GM10248 (cell line): Measurements from ENCODE around the gene SMIM14.

Source experiments
- CTCF ChIA-PET: fragments of 300-600 bp; sonication (Branson Sonifier 250); formaldehyde crosslinking; extraction: SDS; loops from one replicate; lab custom pipeline; 2021; ENCODE audit warnings: antibody characterized with exemption; lab: Yijun Ruan, JAX
- POLR2A ChIA-PET: fragments of 350-650 bp; sonication (Branson Sonifier 250); formaldehyde crosslinking; extraction: SDS; loops from one replicate; lab custom pipeline; 2020; ENCODE audit warnings: antibody characterized with exemption; lab: Yijun Ruan, JAX
- DNase-seq: peaks from one replicate; pipeline ENCODE4 v3.0.0; 2012; ENCODE audit errors: extremely low spot score
- TF ChIP-seq, protein P1 (sequence below): IDR thresholded peaks from 2 replicates; pipeline ENCODE4 v1.5.1; 2012; ENCODE audit warnings: mild to moderate bottlenecking, low read depth; ENCODE audit errors: extremely low read depth, missing control alignments, control extremely low read depth

Gene SMIM14

DNA sequence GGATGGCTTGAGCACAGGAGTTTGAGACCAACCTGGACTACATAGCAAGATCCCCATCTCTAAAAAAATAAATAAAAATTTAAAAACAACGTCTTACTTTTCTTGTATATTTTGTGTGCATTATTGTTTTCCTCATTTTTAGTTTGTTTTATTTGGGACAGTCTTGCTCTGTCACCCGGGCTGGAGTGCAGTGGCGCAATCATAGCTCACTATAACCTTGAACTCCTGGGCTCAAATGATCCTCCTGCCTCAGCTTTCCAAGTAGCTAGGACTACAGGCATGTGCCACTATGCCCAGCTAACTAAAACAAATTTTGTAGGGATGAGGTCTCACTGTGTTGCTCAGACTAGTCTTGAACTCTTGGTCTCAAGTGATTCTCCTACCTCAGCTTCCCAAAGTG is 9.5 kb upstream of the SMIM14 start:
- POLR2A ChIA-PET, result no interaction called here
- CTCF ChIA-PET, result no interaction called here
- TF ChIP-seq, protein P1, sequence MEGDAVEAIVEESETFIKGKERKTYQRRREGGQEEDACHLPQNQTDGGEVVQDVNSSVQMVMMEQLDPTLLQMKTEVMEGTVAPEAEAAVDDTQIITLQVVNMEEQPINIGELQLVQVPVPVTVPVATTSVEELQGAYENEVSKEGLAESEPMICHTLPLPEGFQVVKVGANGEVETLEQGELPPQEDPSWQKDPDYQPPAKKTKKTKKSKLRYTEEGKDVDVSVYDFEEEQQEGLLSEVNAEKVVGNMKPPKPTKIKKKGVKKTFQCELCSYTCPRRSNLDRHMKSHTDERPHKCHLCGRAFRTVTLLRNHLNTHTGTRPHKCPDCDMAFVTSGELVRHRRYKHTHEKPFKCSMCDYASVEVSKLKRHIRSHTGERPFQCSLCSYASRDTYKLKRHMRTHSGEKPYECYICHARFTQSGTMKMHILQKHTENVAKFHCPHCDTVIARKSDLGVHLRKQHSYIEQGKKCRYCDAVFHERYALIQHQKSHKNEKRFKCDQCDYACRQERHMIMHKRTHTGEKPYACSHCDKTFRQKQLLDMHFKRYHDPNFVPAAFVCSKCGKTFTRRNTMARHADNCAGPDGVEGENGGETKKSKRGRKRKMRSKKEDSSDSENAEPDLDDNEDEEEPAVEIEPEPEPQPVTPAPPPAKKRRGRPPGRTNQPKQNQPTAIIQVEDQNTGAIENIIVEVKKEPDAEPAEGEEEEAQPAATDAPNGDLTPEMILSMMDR, result no peak
- DNase-seq, result no peak

DNA sequence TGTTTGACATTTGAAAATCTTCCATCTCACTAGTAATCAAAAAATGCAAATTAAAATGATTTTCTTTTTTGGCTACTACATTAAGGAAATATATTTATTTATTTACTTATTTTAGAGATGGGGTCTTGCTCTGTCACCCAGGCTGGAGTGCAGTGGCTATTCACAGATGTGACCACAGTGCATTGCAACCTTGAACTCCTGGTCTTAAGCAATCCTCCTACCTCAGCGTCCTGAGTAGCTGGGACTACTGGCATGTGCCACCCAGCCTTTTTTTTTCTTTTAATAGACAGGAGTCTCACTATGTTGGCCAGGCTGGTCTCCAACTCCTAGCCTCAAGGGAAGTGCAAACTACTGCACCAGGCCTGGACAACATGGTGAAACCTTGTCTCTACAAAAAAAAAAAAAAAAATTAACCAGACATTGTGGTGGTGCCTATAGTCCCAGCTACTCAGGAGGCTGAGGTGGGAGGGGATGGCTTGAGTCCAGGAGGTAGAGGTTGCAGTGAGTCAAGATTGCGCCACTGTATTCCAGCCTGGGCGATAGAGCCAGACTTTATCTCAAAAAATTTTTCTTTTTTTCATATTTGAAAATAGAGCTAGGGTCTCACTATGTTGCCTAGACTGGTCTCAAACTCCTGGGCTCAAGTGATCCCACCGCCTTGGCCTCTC is 4.4 kb upstream of the SMIM14 start:
- POLR2A ChIA-PET, result no interaction called here
- CTCF ChIA-PET, result interaction anchor here (0.6 kb wide), 1 partner anchor 114 kb away, joined by 3 read pairs; no protein-coding TSS in a partner anchor
- DNase-seq, result no peak
- TF ChIP-seq, protein P1, result no peak

DNA sequence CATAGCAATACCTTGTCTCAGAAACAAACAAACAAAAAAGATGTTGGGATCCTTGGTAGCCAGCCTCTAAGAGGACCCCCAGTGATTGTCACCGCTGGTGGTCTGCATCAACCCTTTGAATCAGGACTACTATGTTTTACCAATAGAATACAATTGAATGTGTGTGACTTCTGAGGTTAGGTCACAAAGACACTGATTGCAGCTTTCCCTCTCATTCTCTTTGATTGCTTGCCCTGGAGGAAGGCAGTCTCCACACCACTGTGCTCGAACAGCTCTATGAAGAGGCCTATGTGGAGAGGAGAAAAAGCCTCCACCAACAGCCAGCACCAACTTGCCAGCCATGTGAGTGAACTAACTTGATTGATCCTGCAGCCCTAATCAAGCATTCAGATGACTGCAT is 2.8 kb upstream of the SMIM14 start:
- CTCF ChIA-PET, result interaction anchor here (1.3 to 1.7 kb wide), 2 partner anchors 12 to 172 kb away, joined by 3 to 4 read pairs; no protein-coding TSS in a partner anchor
- POLR2A ChIA-PET, result interaction anchor here (0.6 to 0.9 kb wide), 3 partner anchors 16 to 255 kb away, joined by 3 to 5 read pairs (median 3); partner anchors contain the start of gene UGDH
- no peak for DNase-seq
- TF ChIP-seq, protein P1, result no peak

DNA sequence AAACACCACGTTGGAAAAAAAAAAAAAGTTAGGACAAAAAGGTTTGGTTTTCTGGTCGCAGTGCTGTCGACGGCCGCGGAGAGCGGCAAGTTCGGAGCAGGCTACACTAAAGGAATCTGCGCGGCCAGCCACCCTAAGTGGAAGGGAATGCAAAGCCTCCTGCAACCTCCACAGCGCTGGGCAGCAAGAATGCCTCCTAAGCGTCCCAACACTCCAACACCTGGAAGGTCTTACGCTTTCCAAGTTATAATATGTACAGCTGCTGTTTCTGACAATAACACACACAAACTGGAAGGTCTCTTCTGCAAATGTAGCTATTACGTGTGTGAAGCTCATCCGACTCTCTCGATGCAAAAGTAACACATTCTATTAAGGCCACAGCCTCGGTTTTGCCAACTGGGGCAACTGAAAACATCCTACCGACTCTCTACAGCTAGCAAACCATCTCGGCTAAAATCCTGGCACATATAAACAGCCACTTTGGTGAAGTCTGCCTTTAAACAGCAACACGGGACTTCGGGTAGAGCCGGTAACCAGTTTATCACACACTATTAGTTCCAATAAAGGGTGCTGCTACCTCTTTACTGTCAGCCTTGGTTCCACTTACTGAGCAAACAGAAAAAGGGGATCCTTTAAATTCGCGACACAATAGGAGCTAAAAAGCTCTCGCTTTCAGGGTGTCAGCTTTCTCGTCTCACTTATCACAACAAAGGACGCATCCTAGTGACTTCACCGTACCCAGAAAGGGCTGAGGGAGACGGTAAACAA is 895 bp downstream of the SMIM14 start:
- ChIA-PET POLR2A (interaction anchor here (0.6 to 1.5 kb wide), 2 partner anchors 111 to 172 kb away, joined by 3 to 5 read pairs; partner anchors contain the start of gene UGDH), CTCF (interaction anchor here (1.0 to 1.9 kb wide), 9 partner anchors 8 to 679 kb away, joined by 3 to 10 read pairs (median 3); partner anchors contain the start of gene UGDH)
- TF ChIP-seq, protein P1, result no peak
- no peak for DNase-seq

DNA sequence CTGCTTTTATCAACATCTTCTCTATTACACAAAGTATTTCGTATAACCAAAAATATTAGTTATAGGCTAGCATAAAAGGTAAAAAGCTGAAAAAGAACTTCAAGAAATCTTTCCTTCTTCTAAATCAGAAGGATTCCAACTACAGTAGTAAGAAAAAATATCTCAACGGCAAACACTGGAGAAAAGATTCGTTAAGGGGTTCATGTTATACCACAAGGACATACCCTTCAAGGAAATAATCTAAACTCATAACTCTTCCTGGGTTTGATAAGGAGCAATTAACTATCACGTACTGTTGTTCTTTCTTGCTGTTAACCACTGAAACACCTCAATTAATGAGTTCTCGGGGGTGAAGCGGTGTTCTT is 1.5 kb downstream of the SMIM14 start:
- ChIA-PET CTCF (interaction anchor here (1.0 to 1.6 kb wide), 6 partner anchors 9 to 110 kb away, joined by 3 to 4 read pairs (median 4); partner anchors contain the start of gene UGDH), POLR2A (interaction anchor here (0.6 to 1.5 kb wide), 2 partner anchors 110 to 171 kb away, joined by 3 to 5 read pairs; partner anchors contain the start of gene UGDH)
- TF ChIP-seq, protein P1, result no peak
- DNase-seq, result no peak

DNA sequence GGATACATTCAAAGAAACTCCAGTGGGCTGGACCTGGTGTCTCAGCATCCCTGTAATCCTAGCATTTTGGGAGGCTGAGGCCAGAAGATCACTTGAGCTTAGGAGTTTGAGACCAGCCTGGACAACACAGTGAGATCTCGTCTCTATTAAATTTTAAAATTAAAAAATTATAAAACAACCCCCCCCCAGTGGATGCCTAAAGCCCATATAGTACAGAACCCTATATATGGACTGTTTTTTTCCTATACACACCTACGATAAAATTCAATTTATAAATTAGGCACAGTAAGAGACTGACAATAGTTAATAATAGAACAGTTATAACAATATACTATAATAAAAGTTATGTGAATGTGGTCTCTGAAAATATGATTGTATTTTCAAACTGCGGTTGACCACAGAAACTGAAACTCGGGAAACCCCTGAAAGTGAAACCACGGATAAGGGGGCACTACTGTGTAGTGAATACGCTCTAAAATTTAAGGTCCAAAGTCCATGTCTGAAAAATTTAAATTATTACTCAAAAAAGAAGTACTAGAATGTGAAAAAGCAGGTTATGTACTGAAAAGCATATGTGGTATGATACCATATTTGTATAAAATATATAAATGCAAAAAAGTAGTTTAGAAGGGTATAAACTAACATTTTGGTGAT is 2.0 kb downstream of the SMIM14 start:
- ChIA-PET POLR2A (no interaction called here), CTCF (no interaction called here)
- no peak for DNase-seq
- TF ChIP-seq, protein P1, result no peak
